Mucosa of descending colon (tissue), 3 donors: ENCODE data around the gene LMTK3. TPM values are rescaled to one million over a fixed set of nuclear protein-coding genes. Genes with fewer than 3 reads are reported as not detected.

Experiments used
- ATAC-seq: fragments of 200-7000 bp; cut with Tn5 transposase; one replicate; pipeline ENCODE4 v1.9.1; 2020; ENCODE audit warnings: mild to moderate bottlenecking, moderate library complexity
- DNase-seq, 3 donors: peaks; one replicate each; pipeline ENCODE4 v3.0.0-alpha.2; 2020
- H3K36me3 ChIP-seq: fragments of 200-600 bp; one replicate; pipeline ENCODE4 v1.8.0; 2021; ENCODE audit warnings: low read depth, mild to moderate bottlenecking
- H3K4me1 ChIP-seq: fragments of 200-600 bp; one replicate; pipeline ENCODE4 v1.8.0; 2021; ENCODE audit warnings: low read depth, mild to moderate bottlenecking
- H3K4me3 ChIP-seq: fragments of 200-600 bp; one replicate; pipeline ENCODE4 v1.8.0; 2021; ENCODE audit warnings: mild to moderate bottlenecking
- H3K9me3 ChIP-seq: fragments of 200-600 bp; one replicate; pipeline ENCODE4 v1.8.0; 2021; ENCODE audit warnings: mild to moderate bottlenecking
- intact Hi-C, 2 donors: fragments of 100-400 bp; cut with DNase I in 1 of 2; cut with micrococcal nuclease in 1 of 2; formaldehyde crosslinking; loops; one replicate each; pipeline versions ENCODE4 v1.11.0 to v1.11.1; 2022; cut with DNase I, micrococcal nuclease
- total RNA-seq, 3 donors: library from RNA; stranded (reverse); fragmentation: NEBNext Ultra II Directional in 2 of 3; extraction: Animal tissue kit (Norgen Biotek cat#: 25700) in 2 of 3; gene quantifications; one replicate each; pipeline versions ENCODE4 v1.2.1 to v1.2.4, GENCODE V29; 2021 to 2023
- TF ChIP-seq, protein P1 (sequence below): fragments of 200-600 bp; IDR thresholded peaks from one replicate; pipeline ENCODE4 v1.8.0; 2022; ENCODE audit warnings: antibody characterized with exemption, mild to moderate bottlenecking
- donor health status: DM: no; HTN: no; CAD: no; lungs with moderate emphysema.
- donor health status: DM: no; HTN: no; CAD: no.
- donor health status: DM: no; HTN: yes; CAD: no.

Gene LMTK3
- total RNA-seq, 3 donors from 2014 or later = 0.48 to 2.6 (median 1.3) TPM

DNA sequence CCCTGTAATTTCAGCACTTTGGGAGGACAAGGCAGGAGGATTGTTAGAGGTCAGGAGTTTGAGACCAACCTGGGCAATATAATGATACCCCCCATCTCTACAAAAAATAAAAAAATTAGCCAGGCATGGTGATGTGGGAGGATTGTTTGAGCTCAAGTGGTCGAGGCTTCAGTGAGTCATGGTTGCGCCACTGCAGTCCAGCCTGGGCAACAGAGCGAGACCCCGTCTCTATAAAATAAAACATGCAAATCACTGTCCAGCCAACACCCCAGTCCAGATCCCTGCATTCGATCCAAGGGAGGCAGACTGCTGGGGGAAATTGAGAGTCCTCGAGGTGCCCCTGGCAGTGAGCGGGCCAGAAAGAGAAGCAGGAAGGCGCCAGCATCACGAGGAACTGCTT is 35.5 kb downstream of the LMTK3 start:
- Histone ChIP-seq H3K4me3 (no peak overlapping the region), H3K4me1 (peaks cover 2% of the 10 kb centered on the region), H3K36me3 (peaks cover 10% of the 10 kb centered on the region), H3K9me3 (no peaks in the 10 kb centered on the region)
- DNase-seq (no peak), ATAC-seq (no peak)
- TF ChIP-seq, protein P1, sequence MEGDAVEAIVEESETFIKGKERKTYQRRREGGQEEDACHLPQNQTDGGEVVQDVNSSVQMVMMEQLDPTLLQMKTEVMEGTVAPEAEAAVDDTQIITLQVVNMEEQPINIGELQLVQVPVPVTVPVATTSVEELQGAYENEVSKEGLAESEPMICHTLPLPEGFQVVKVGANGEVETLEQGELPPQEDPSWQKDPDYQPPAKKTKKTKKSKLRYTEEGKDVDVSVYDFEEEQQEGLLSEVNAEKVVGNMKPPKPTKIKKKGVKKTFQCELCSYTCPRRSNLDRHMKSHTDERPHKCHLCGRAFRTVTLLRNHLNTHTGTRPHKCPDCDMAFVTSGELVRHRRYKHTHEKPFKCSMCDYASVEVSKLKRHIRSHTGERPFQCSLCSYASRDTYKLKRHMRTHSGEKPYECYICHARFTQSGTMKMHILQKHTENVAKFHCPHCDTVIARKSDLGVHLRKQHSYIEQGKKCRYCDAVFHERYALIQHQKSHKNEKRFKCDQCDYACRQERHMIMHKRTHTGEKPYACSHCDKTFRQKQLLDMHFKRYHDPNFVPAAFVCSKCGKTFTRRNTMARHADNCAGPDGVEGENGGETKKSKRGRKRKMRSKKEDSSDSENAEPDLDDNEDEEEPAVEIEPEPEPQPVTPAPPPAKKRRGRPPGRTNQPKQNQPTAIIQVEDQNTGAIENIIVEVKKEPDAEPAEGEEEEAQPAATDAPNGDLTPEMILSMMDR = no peak
- intact Hi-C loops = no loop called here

DNA sequence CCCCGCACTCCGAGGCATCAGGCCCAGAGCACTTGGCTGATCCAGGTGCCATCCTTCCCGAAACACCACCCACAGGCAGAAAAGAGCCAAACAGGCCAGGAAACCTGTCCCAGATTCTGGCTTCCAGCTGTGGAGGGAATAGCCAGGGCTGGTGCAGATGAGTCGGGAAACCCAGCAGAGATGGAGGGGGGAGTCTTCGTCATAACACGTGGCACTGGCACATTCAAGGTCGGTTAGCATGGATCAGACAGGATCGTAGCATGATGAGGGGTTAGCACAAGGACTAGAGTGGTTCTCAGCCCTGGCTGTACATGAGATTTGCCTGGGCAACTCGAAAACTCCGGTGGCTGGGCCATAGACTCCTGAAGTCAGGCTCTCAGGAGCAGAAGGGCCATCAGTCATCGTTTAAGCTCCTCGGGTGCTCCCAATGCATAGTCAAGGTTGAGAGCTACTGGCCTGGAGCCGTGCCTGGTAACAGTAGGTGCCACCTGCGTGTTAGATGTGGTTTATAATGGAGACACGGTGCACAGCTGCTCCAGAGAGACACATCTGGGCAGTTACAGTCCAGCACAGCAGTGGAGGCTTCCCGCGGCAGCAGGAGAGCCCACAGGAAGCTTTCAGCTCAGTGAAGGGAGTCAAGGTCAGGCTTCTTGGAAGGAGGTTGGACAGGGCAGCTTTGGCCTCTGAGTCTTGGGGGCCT is 36.1 kb downstream of the LMTK3 start:
- intact Hi-C loops = no loop called here
- no peak for ATAC-seq
- peaks cover 10% of the 10 kb centered on the region for H3K36me3 ChIP-seq

DNA sequence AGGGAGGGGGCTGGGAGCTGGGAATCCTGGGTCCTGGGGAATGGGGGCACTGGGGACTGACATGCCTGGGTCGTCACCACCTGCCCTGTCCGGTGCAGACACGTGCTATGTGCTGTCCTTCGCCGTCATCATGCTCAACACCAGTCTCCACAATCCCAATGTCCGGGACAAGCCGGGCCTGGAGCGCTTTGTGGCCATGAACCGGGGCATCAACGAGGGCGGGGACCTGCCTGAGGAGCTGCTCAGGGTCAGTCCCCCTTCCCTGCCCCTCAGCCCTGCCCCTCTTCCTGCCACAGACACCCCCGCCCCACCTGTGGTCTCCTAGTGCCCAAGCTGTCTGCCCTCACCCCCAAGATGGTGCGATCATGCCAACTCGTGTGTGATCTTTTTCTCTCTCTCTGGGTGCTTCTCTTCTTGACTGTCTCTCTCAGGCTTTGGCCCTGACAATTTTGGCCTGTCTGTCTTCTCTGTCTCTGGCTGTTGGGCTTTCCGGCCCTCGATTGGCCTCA is 37.5 kb downstream of the LMTK3 start:
- intact Hi-C loops = no loop called here
- no peak overlapping the region for H3K4me3 ChIP-seq
- DNase-seq (no peak), ATAC-seq (no peak)
- no peaks in the 10 kb centered on the region for H3K9me3 ChIP-seq
- peaks cover 10% of the 10 kb centered on the region for H3K4me1 ChIP-seq
- H3K36me3 ChIP-seq = peaks cover 10% of the 10 kb centered on the region
- TF ChIP-seq, protein P1 = no peak

More for the DNA sequence above, 36.1 kb downstream of the LMTK3 start:
- Histone ChIP-seq H3K4me3 (no peak overlapping the region), H3K4me1 (peaks cover 3% of the 10 kb centered on the region), H3K9me3 (no peaks in the 10 kb centered on the region)
- TF ChIP-seq, protein P1 = no peak
- DNase-seq = no peak

DNA sequence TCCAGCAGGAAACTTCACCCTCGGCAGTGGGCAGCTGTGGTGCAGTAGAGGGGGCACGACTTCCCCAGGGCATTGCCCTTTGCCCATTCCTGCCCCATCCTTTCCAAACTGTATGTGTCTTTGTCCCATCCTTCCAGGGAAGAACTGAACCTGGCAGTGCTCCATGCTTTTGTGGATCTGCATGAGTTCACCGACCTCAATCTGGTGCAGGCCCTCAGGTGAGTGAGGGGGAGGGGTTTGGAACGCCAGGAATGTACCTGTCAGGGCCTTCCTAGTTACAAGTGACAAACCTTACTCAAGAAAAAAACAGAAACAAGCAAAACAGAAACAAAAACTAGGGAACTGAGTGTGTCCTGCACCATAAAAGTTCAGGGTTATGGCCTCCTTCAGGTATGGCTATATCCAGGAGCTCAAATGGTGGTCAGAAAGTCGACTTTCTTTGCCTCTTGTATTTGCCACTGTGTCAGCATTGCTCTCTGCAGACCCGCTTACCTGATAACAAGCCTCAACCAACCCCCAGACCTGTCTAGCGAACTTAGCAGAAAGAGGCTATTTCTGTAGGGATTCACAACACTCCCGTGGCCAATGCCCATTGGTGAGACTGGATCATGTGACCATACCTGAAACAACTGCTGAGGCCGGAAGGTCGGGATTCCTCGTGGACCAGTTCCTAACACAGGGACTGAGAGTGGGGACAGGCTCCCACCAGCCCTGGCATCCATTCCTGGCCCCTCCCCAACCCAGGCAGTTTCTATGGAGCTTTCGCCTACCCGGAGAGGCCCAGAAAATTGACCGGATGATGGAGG is 38.3 kb downstream of the LMTK3 start:
- Histone ChIP-seq H3K4me3 (no peak overlapping the region), H3K36me3 (peaks cover 10% of the 10 kb centered on the region), H3K9me3 (no peaks in the 10 kb centered on the region), H3K4me1 (peaks cover 12% of the 10 kb centered on the region)
- TF ChIP-seq, protein P1 = no peak
- intact Hi-C loops = no loop called here
- no peak for DNase-seq
- no peak for ATAC-seq

DNA sequence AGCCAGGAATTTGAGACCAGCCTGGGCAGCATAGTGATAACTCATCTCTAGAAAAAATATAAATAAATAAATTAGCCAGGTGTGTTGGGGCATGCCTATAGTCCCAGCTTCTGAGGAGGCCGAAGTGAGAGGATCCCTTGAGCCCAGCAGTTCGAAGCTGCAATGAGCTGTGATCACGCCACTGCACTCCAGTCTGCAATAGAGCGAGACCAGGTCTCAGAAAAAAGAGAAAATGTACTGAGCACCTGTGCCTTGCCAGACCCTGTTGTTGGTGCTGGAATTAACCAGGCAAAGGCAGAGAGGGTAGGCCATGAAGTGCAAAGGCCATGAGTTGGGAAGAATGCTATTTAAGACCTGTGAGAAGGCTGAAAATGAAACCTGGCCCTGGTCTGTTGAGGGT is 39.8 kb downstream of the LMTK3 start:
- Histone ChIP-seq H3K4me3 (no peak overlapping the region), H3K9me3 (no peaks in the 10 kb centered on the region), H3K36me3 (peaks cover 10% of the 10 kb centered on the region), H3K4me1 (peaks cover 14% of the 10 kb centered on the region)
- intact Hi-C loops = no loop called here
- TF ChIP-seq, protein P1 = no peak
- DNase-seq = no peak
- no peak for ATAC-seq
